GM18519 (cell line): ENCODE results near the gene CSF1R.
A peak's percentile ranks its signal among the peaks of the same experiment; 100 is the strongest.
"Not testable (repeated sequence)": the region's sequence is repeated elsewhere in the genome, so short reads cannot be mapped to it uniquely, and the experiment has no call there.

Source experiments
- ATAC-seq: cut with Tn5 transposase; IDR thresholded peaks from one replicate; pipeline ENCODE4 v1.9.1; 2021; ENCODE audit warnings: mild to moderate bottlenecking, moderate library complexity; ENCODE audit not compliant: unreplicated experiment, low FRiP score

The CSF1R gene

GRCh38 chr5:150035139-150035895, 51.0 kb downstream of the CSF1R start:
- peak; percentile 83 for ATAC-seq

GRCh38 chr5:150034662-150035061, 51.7 kb downstream of the CSF1R start:
- ATAC-seq = no peak

GRCh38 chr5:150033334-150033733, 53.0 kb downstream of the CSF1R start:
- no peak for ATAC-seq

GRCh38 chr5:150028047-150028446, 58.3 kb downstream of the CSF1R start:
- ATAC-seq = not testable (repeated sequence)

- no peak for ATAC-seq
Observed at GRCh38 chr5:150026682-150027172, 59.6 kb downstream of the CSF1R start.

GRCh38 chr5:150024346-150024984, 61.9 kb downstream of the CSF1R start:
- ATAC-seq = no peak

- ATAC-seq = no peak
Observed at GRCh38 chr5:150023136-150023535, 63.2 kb downstream of the CSF1R start.

GRCh38 chr5:150022681-150023080, 63.7 kb downstream of the CSF1R start:
- ATAC-seq = no peak

GRCh38 chr5:150022158-150022531, 64.2 kb downstream of the CSF1R start:
- ATAC-seq = no peak

GRCh38 chr5:150021491-150022157, 64.7 kb downstream of the CSF1R start:
- ATAC-seq = no peak

- no peak for ATAC-seq
Observed at GRCh38 chr5:150020249-150020648, 66.1 kb downstream of the CSF1R start.

- no peak for ATAC-seq
Observed at GRCh38 chr5:150017226-150018005, 68.9 kb downstream of the CSF1R start.

GRCh38 chr5:150016537-150016936, 69.8 kb downstream of the CSF1R start:
- no peak for ATAC-seq

GRCh38 chr5:150015415-150015814, 70.9 kb downstream of the CSF1R start:
- ATAC-seq = no peak

GRCh38 chr5:150014456-150014855, 71.9 kb downstream of the CSF1R start:
- no peak for ATAC-seq

- no peak for ATAC-seq
Observed at GRCh38 chr5:150013931-150014330, 72.4 kb downstream of the CSF1R start.

- no peak for ATAC-seq
Observed at GRCh38 chr5:150009671-150010387, 76.5 kb downstream of the CSF1R start.

GRCh38 chr5:150007050-150007449, 79.3 kb downstream of the CSF1R start:
- ATAC-seq = no peak

- no peak for ATAC-seq
Observed at GRCh38 chr5:150006318-150006717, 80.0 kb downstream of the CSF1R start.
